ENCODE results near the gene ZNF23.

- TF ChIP-seq, protein P1, sequence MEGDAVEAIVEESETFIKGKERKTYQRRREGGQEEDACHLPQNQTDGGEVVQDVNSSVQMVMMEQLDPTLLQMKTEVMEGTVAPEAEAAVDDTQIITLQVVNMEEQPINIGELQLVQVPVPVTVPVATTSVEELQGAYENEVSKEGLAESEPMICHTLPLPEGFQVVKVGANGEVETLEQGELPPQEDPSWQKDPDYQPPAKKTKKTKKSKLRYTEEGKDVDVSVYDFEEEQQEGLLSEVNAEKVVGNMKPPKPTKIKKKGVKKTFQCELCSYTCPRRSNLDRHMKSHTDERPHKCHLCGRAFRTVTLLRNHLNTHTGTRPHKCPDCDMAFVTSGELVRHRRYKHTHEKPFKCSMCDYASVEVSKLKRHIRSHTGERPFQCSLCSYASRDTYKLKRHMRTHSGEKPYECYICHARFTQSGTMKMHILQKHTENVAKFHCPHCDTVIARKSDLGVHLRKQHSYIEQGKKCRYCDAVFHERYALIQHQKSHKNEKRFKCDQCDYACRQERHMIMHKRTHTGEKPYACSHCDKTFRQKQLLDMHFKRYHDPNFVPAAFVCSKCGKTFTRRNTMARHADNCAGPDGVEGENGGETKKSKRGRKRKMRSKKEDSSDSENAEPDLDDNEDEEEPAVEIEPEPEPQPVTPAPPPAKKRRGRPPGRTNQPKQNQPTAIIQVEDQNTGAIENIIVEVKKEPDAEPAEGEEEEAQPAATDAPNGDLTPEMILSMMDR (IDR thresholded peaks at IDR 0.05): no peak
- TF ChIP-seq ZFX (IDR thresholded peaks at IDR 0.05; ENCODE audit: borderline replicate concordance): no peak
These were observed 1.1 kb downstream of the ZNF23 start for GRCh38 chr16:71460941-71461340.
